PFSK-1 (cell line): Measurements from ENCODE around the gene PRDM16.

Source experiments
- FOXP2 ChIP-seq: optimal IDR thresholded peaks from 2 replicates; pipeline ENCODE3; 2011; ENCODE audit warnings: borderline replicate concordance, control low read depth, inconsistent platforms; ENCODE audit not compliant: insufficient read depth; ENCODE audit errors: extremely low read length, extremely low read depth
- POLR2AphosphoS5 ChIP-seq: IDR thresholded peaks from 2 replicates; pipeline ENCODE4 v1.6.1; 2012; ENCODE audit warnings: low read depth, mild to moderate bottlenecking, control low read depth, low read length, moderate library complexity
- REST ChIP-seq, 2 experiments: IDR thresholded peaks; 2 replicates each; pipeline versions ENCODE4 v1.6.1 to v1.8.0; 2011 to 2012; ENCODE audit warnings: low read depth in 2 of 2, low read length in 2 of 2, control low read depth in 1 of 2, inconsistent platforms in 1 of 2, mild to moderate bottlenecking in 1 of 2, moderate library complexity in 1 of 2; ENCODE audit not compliant: insufficient read depth in 1 of 2
- SIN3A ChIP-seq: IDR thresholded peaks from 2 replicates; pipeline ENCODE4 v1.6.1; 2012; ENCODE audit warnings: mild to moderate bottlenecking, low read length, moderate library complexity, borderline replicate concordance; ENCODE audit not compliant: insufficient read depth
- TAF1 ChIP-seq: IDR thresholded peaks from 2 replicates; pipeline ENCODE4 v1.6.1; 2012; ENCODE audit warnings: low read length, control low read depth, borderline replicate concordance; ENCODE audit not compliant: insufficient read depth

PRDM16 gene

DNA sequence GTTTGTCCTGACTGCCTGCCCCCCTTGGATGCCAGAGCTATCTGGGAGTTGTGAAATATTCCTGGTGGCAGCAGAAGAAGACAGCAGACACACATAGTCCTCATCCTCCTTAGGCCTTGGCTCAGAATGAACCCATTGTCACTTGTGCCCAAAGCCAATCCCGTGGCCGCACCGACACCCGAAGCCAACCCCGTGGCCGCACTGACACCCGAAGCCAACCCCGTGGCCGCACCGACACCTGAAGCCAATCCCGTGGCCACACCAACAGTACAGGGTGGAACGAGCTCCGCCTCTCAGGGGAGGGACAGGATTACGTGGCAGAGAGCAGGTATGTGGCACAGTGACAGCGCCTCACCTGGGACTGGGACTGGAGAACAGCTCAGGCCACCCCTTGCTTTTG lies 186.7 kb downstream of the PRDM16 start:
- no peak for TF ChIP-seq REST (IDR thresholded peaks at IDR 0.05; ENCODE audit: insufficient read depth in 1 of 2, low read depth in 2 of 2, low read length in 2 of 2)
- no peak for TF ChIP-seq TAF1
- no peak for TF ChIP-seq POLR2AphosphoS5
- no peak for TF ChIP-seq FOXP2
- TF ChIP-seq SIN3A: no peak

- TF ChIP-seq REST (IDR thresholded peaks at IDR 0.05; ENCODE audit: insufficient read depth in 1 of 2, low read depth in 2 of 2, low read length in 2 of 2): peak in 1 of 2 experiments; percentile 71; a peak in 1 of 4 replicates
- TF ChIP-seq TAF1: no peak
- no peak for TF ChIP-seq SIN3A
- TF ChIP-seq POLR2AphosphoS5: no peak
- no peak for TF ChIP-seq FOXP2
These were observed 188.8 kb downstream of the PRDM16 start for GRCh38 chr1:3257788-3258187.

DNA sequence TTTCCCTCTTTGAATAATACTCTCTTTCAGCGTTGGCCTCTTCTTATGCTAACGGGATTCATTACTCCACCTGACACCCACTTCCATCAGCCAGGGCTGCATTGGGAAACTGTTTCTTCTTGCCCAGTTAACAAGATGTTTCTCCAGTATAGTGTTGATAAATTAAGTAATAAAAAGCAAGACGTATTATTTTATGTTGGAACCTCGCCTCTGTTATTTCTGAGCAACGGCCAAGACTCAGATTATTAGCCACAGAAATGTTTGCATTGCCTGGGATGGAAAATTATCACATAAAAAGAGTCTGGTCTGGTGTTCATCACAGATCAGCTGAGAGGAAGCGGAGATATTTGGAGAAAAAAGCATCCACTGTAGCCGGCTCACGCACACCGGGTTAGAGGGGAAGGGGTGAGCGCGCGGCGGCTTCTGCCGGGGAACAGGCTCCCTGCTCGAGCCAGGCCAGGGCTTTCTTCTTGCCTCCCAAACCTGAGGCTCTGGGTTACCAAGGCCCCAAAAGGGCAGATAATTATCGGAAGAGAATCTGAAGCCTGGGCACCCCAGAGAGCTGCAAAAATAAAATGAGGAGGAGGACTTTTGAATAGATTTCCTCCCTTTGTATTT lies 189.5 kb downstream of the PRDM16 start:
- TF ChIP-seq FOXP2 (no peak), SIN3A (no peak), TAF1 (no peak), REST (IDR thresholded peaks at IDR 0.05; ENCODE audit: insufficient read depth in 1 of 2, low read depth in 2 of 2, low read length in 2 of 2) (no peak), POLR2AphosphoS5 (no peak)

DNA sequence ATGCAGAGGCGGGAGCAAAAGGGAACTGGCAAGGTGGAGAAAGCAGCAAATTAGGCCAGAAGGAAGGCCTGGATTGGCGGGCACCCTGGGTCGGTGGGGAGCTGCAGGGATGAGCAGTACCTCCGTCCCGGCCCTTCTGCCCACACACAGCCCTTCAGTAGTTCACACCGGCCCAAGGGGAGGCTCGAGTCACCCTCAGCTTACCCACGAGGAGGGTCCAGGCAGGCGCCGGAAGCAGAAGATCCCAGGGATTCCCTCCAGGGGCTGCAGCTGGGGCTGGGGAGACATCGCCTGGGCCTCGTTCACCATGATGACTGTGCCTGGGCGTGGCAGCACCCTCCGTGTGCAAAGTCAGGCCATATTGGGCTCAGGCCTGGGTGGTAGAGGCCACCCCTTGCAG lies 190.0 kb downstream of the PRDM16 start:
- TF ChIP-seq TAF1 (no peak), SIN3A (no peak), POLR2AphosphoS5 (no peak), FOXP2 (no peak), REST (IDR thresholded peaks at IDR 0.05; ENCODE audit: insufficient read depth in 1 of 2, low read depth in 2 of 2, low read length in 2 of 2) (no peak)
